ENCODE data around the gene RAB22A. TPM values are rescaled to one million over a fixed set of nuclear protein-coding genes. Genes with fewer than 3 reads are reported as not detected.

Gene RAB22A
- total and polyA plus RNA-seq, 8 donors = 3.1 to 10.1 (median 7.1) TPM

GRCh38 chr20:58307270-58307669 lies 2.2 kb upstream of the RAB22A start:
- no peak for TF ChIP-seq CTCF (IDR thresholded peaks at IDR 0.05)
- DNase-seq = no peak
- intact Hi-C loops (cut with DNase I) = no loop called here
- Histone ChIP-seq H3K4me3 (no peak overlapping the region), H3K4me1 (peaks cover 0 to 3% (median 0%) of the 10 kb centered on the region in 3 donors), H3K9me3 (no peaks in the 10 kb centered on the region), H3K27me3 (no peaks in the 10 kb centered on the region), H3K27ac (peak overlapping the region in 2 of 4 donors; percentile 25 to 29), H3K36me3 (no peaks in the 10 kb centered on the region)
- 88 to 89% methylated on average over 7 of the region's 7 CpGs for WGBS, 2 donors
- no peak for ATAC-seq
- no peak for FAIRE-seq

DNA sequence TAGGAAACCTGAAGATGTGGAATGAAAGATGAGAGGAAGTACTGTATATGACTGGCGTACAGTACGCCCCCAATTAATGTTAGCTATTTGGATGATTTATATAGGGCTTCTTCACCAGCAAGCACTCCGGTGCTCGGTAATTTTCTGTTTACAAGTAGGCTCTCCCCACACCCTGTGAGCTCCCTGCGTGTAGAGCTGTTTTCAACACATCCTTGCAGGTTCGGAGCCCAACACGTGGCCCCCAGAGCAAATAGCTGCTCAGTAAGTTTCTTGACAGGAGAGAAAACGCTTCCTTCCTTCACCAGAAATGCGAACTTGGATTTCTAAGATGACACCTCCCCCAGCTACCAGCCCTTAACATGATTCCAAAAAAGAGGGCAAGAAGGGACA lies 1.2 kb upstream of the RAB22A start:
- WGBS, 2 donors = 74 to 76% methylated on average over 9 of the region's 9 CpGs
- Histone ChIP-seq H3K4me3 (peak overlapping the region in 3 of 4 donors; percentile 63 to 99 (median 99)), H3K27ac (no peak overlapping the region)

DNA sequence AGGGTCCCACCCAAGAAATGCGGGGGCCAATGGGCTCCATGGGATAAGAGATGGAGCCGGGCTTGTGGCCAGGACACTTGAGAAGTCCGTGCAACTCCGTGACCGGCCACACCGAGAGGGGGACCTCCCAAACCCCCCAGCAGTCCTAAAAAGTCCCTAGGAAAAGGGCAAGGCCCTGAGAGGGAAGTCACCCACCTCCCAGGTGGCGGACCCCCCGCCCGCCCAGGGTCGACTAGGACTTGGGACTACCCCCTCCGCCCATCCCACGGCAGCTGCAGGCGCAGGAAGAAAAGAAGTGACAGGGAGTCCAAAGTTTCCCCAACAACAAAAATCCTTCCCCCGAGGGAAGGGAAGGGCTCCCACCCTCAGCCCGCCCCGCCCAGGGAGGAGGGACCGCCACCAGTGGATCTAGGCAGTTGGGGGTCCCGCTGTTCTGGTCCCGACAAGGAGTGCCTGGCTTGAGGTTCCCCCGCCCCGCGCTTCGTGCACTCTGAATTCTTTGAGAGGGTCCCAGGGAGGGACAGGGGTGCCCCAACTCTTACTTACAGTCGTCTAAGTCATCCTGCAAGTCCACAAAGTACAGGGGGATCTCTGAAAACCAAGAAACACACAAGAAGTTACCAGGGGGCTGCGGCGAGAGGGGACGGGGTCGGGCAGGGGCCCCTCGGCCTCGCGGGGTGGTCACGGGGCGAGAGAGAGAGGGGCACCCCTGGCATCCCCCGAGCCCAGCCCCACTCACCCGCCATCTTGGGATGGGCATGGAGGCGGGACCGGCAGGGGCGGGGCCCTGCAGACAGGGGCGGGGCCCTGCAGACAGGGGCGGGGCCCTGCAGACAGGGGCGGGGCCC lies 611 bp upstream of the RAB22A start:
- no peak for TF ChIP-seq CTCF (IDR thresholded peaks at IDR 0.05)
- Histone ChIP-seq H3K36me3 (peaks cover 0 to 6% (median 0%) of the 10 kb centered on the region in 3 donors), H3K4me3 (peak overlapping the region; percentile 63 to 100 (median 99)), H3K27me3 (no peaks in the 10 kb centered on the region), H3K4me1 (peaks cover 0 to 3% (median 0%) of the 10 kb centered on the region in 3 donors), H3K27ac (peak overlapping the region in 2 of 4 donors; percentile 23 to 46), H3K9me3 (no peaks in the 10 kb centered on the region)
- peak; percentile 49 to 91 (median 68) for DNase-seq
- no peak for FAIRE-seq
- intact Hi-C loops (cut with DNase I) = no loop called here
- WGBS, 2 donors = 20 to 25% methylated on average over 30 to 41 of the region's 41 CpGs
- ATAC-seq = peak; percentile 71 to 86 (median 80)

More for the DNA sequence above, 1.2 kb upstream of the RAB22A start:
- Histone ChIP-seq H3K9me3 (no peaks in the 10 kb centered on the region), H3K27me3 (no peaks in the 10 kb centered on the region), H3K4me1 (peaks cover 0 to 3% (median 0%) of the 10 kb centered on the region in 3 donors), H3K36me3 (peaks cover 0 to under 1% (median 0%) of the 10 kb centered on the region in 3 donors)
- no peak for TF ChIP-seq CTCF (IDR thresholded peaks at IDR 0.05)
- intact Hi-C loops (cut with DNase I) = no loop called here
- FAIRE-seq (no peak), DNase-seq (no peak), ATAC-seq (no peak)

- intact Hi-C loops (cut with DNase I) = no loop called here
- ATAC-seq = no peak
- no peaks in the 10 kb centered on the region for H3K27me3 ChIP-seq
- no peak for FAIRE-seq
- peaks cover 0 to 6% (median 0%) of the 10 kb centered on the region in 3 donors for H3K36me3 ChIP-seq
- H3K9me3 ChIP-seq = no peaks in the 10 kb centered on the region
- H3K4me1 ChIP-seq = peaks cover 0 to 3% (median 0%) of the 10 kb centered on the region in 3 donors
- DNase-seq = no peak
- H3K27ac ChIP-seq = peak overlapping the region in 3 of 4 donors; percentile 62 to 78 (median 74)
- no peak for TF ChIP-seq CTCF (IDR thresholded peaks at IDR 0.05)
- peak overlapping the region; percentile 99 to 100 (median 100) for H3K4me3 ChIP-seq
- 0 to 3% methylated on average over 1 of the region's 1 CpG for WGBS, 2 donors
These were observed 822 bp downstream of the RAB22A start for GRCh38 chr20:58310291-58310782.

Data from pancreas (tissue), 10 donors.